HL-60/S4 treated with retinoic acid at 250 ng/mL for 4 days and 3 days (cell line): Measurements from ENCODE around the gene ATP1A4.
"Not testable (repeated sequence)": the region's sequence is repeated elsewhere in the genome, so short reads cannot be mapped to it uniquely, and the experiment has no call there.

Source experiments
- in situ Hi-C: fragments of 300-500 bp; cut with MboI; formaldehyde crosslinking; loops from 2 replicates; pipeline ENCODE4 v1.7.0; 2022; ENCODE audit warnings: low sequenced_read_pairs

Gene ATP1A4

DNA sequence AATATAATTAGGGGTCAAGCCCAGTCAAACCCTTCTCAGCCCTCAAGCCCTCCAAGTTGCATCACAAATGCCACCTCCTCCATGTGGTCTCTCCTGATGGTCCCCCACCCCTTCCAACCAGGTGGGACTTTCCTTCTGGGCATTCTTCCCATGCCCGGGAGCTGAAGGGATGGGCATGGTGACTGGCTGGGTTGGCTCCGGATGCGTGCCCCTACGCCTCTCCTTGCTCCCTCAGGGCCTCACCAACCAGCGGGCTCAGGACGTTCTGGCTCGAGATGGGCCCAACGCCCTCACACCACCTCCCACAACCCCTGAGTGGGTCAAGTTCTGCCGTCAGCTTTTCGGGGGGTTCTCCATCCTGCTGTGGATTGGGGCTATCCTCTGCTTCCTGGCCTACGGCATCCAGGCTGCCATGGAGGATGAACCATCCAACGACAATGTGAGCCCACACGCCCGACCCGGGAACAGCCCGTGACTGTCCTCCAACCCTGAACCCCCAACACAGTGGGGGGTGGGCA is 28.4 kb upstream of the ATP1A4 start:
- in situ Hi-C loops: no loop called here

DNA sequence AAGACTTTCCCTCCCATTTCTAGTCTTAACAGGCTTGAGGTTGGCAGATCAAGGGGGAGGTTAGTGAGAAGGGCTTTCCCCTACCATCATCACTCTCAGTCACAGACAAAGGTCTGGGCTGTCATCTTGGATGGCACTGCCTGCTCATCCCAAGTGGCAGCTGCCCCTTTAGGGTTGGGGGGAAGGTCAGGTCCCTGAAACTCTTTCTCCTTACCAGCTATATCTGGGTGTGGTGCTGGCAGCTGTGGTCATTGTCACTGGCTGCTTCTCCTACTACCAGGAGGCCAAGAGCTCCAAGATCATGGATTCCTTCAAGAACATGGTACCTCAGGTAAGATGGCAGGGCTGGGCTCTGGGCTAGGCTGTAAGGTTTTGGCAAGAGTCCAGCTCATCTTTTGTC is 27.7 kb upstream of the ATP1A4 start:
- in situ Hi-C loops: no loop called here

DNA sequence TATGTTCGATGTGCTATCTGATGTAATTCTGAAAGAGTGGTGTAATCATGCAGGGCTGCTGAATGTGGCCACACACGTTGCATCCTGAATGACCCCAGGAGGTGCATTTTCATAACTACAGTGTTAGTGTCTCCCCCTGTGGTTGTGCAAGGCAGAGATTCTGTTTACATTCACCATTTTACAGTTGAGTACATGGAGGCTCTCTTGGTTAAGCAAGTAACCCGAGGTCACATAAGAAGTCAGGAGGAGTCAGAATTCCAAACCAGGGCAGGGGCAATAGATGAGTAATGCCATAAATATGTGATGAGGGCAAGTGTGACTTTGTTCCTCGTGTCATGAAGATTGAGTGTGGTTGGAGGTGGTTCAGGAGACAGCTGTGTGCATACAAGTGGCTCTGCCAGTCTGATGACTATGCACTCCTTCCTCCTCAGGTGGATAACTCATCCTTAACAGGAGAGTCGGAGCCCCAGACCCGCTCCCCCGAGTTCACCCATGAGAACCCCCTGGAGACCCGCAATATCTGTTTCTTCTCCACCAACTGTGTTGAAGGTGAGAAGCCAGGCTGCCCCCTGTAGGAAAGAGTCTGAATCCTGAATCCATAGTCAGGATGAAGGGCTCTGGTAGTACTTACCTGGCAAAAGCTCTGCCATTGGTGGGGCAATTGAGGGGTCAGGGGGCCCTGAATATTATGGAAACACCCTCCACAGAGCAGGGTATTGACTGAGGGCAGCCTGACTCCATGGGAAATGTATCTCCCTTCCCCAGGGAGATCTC is 26.5 kb upstream of the ATP1A4 start:
- in situ Hi-C loops: no loop called here

DNA sequence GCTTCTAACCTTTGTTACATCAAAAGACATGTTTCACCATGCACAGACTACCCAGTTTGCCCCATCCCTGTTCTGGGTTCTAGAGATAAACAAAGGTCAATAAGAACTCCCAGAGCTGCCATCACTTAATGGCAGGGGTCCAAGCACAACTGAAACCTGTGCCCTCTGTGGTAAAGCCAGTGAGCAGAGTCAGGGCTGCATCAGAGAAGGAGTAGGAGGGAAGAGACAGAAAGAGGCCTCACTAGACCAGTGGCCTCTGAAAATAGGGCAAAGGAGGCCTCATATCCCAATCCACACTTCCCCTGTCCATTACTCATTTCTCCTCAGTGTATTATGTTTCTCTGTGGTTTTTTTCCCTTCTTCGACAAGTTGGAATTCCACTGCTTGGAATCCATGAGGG is 25.7 kb upstream of the ATP1A4 start:
- in situ Hi-C loops: no loop called here

DNA sequence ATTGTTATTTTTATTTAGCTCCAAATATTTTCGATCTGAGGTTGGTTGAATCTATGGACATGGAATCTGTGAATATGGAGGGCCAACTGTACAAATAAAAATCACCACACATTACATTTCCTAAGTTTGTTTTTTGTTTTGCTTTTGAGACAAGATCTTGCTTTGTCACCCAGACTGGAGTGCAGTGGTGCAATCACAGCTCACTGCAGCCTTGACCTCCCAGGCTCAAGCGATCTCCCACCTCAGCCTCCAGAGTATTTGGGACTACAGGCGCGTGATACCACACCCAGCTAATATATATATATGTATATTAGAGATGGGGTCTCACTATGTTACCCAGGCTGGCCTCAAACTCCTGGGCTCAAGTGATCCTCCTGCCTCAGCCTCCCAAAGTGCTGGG is 25.1 kb upstream of the ATP1A4 start:
- in situ Hi-C loops: not testable (repeated sequence)

DNA sequence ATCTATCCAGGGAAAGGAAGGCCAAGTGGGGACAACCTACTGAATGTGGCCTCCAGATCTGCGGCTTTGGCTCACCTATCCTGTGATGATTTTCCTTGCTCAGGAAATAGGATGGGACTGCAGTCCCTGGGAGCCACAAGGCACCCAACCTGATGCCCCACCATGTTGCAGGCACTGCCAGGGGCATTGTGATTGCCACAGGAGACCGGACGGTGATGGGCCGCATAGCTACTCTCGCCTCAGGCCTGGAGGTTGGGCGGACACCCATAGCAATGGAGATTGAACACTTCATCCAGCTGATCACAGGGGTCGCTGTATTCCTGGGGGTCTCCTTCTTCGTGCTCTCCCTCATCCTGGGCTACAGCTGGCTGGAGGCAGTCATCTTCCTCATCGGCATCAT is 24.0 kb upstream of the ATP1A4 start:
- in situ Hi-C loops: no loop called here

DNA sequence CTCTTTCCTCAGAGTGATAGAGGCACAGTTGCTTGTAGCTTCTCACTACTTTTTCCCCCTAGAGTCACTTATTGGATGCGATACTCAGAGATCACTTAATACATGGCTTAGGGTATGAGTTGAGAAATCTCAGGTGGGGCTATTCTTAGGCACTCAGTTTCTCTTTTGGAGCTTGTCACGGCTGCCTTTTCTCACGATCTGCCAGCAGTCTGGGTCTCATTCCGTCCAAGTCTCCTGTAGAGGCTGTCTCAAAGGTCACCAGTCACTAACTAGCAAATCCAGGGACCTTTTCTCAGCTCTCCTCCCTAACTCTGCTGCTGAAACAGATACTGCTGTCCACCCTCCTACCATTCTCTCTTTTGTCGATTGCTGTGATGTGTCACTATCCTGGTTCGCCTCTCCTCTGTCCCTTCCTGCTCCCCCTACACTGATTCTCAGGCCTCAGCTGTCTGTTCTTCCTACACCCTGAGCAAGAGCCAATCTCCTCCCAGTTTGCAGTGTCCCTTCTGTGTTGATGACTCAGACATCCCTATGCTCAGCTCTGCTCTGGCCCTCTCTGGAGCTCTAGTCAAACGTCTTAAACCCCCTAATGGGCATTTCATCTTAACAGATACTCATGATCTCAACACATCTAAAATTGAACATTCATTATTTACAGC is 23.4 kb upstream of the ATP1A4 start:
- in situ Hi-C loops: no loop called here

DNA sequence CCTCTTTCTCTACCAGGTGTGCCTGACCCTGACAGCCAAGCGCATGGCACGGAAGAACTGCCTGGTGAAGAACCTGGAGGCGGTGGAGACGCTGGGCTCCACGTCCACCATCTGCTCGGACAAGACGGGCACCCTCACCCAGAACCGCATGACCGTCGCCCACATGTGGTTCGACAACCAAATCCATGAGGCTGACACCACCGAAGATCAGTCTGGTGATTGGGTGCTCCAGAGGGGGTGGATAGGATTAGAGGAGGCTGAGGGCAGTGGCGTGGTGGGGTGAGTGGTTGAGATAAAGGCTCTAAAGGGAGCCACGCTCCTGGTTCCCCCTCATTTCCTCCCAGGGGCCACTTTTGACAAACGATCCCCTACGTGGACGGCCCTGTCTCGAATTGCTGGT is 22.8 kb upstream of the ATP1A4 start:
- in situ Hi-C loops: no loop called here

DNA sequence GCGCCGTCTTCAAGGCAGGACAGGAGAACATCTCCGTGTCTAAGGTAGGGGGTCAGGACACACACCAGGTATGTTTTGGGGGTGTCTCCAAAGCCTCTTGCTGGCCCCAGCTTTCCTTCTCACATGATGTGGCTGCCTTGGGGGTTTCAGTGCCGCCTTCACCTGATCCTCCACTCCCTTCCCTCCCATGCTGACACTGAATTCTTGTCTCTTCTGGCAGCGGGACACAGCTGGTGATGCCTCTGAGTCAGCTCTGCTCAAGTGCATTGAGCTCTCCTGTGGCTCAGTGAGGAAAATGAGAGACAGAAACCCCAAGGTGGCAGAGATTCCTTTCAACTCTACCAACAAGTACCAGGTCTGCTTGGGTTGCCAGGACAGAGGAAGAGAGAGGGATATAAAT is 22.4 kb upstream of the ATP1A4 start:
- in situ Hi-C loops: no loop called here

DNA sequence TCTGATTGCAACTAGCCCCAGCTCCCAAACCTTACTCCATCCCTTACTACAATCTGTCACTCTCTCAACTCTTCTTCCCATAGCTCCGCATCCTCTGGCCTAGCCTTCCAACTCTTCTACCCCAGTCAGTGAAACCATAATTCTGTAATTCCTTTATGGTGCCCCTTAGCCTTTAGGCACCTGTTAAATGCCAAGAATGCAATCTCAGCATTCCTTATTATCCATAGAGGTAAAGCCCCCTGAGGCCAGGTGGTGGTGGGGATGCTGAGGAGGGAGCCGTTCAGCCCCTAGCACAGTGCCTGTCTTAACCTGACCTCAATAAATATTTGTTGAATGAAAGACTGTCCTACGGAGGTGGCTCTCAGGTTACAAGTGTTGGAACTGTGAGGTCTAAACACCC is 21.8 kb upstream of the ATP1A4 start:
- in situ Hi-C loops: no loop called here

DNA sequence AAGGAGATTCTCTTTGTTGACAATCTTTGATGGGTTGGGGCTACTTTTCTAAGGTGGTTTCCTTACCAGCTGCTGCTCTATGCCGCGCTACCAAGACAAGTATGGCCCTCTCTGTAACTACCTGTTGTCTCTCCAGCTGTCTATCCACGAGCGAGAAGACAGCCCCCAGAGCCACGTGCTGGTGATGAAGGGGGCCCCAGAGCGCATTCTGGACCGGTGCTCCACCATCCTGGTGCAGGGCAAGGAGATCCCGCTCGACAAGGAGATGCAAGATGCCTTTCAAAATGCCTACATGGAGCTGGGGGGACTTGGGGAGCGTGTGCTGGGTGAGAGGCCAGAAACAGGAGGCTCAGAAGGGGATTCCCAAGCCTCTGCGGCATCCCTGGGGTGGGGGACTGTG is 21.4 kb upstream of the ATP1A4 start:
- in situ Hi-C loops: no loop called here

DNA sequence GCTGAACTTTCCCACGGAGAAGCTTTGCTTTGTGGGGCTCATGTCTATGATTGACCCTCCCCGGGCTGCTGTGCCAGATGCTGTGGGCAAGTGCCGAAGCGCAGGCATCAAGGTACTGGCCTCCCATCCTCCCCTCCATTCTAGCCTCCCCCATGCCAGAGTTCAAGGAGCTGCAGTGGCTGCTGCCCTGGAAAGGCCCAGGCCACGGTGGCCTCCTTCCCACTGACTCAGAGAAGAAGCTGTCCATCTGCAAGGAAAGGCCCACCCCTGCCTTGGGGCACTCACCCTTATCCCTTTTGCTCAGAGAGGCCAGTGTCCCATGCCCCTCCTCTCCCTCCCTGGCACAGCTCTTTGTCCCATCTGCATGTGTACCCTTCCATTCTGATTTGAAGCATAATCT is 20.9 kb upstream of the ATP1A4 start:
- in situ Hi-C loops: no loop called here

DNA sequence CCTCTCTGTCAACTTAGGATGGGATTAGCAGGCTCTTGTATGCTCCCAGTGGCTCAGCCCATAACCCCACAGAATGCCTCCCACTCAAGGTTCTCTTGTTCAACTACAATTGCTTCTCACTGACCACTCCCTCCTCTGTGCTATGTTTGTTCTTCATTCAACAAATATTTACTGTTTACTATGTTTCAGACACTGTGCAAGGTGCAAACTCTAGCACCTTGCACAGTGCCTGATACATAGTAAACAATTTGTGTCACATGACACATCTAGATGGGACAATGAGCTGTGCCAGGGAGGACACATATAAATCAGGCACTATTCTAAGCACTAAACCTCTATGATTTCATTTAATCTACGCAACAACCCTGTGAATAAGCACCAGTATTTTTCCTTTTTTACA is 20.5 kb upstream of the ATP1A4 start:
- in situ Hi-C loops: no loop called here

DNA sequence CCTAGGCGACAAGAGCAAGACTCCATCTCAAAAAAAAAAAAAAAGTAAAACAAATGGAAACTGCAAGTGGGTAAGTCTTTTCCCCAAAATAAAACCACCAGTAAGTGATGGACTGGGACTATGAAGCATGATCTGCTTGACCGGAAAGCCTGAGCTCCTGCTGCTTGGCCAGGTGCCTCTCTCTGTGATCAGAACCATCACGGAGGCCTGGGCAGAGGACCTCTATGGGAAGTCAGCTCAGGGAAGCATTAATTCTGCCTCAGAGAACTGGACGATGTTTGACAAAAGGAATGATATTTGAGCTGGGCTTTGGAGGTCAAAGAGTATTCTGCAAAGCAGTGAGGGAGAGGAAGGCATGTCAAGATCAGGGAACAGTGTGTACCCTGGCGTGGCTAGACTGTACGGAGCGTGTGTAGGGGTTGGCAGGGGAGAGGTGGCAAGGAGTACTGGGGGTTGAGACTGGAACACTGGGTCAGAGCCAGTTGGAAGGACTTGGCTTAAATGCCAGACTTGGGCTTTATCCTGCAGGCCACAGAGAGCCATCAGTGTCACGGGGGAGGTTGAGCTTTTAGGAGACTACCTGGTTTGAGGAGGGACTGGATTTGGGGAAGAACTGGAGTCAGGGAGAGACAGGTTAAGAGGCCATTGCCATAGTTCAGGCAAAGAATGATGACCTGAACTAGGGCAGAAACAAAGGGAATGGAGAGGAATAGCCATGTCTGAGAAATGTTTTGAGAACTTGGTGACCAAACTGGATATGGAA is 19.4 kb upstream of the ATP1A4 start:
- in situ Hi-C loops: no loop called here

DNA sequence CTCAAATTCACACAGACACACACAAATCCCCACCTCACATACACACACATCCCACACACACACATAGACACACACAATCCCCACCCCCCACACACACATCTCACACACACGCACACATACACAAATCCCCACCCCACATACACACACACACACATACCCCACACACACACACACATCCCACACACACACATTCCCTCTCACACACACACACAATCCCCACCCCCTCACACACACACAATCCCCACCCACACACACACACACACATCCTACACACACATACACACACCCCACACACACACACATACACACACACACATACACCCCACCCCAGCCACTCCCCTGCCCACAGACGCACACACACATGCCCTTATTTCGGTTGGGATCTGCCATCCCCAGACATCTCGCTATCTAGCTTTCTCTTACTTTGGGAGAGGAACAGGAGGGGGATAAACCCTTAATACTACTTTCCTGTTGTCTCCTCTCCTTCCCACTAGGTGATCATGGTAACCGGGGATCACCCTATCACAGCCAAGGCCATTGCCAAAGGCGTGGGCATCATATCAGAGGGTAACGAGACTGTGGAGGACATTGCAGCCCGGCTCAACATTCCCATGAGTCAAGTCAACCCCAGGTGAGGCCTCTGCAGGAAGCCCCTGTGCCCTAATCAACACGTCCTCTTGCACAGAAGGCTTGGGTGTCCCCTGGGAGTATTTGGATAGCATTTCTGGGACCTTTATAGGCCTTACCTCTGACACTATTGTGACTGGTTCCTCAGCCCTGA is 17.2 kb upstream of the ATP1A4 start:
- in situ Hi-C loops: no loop called here

DNA sequence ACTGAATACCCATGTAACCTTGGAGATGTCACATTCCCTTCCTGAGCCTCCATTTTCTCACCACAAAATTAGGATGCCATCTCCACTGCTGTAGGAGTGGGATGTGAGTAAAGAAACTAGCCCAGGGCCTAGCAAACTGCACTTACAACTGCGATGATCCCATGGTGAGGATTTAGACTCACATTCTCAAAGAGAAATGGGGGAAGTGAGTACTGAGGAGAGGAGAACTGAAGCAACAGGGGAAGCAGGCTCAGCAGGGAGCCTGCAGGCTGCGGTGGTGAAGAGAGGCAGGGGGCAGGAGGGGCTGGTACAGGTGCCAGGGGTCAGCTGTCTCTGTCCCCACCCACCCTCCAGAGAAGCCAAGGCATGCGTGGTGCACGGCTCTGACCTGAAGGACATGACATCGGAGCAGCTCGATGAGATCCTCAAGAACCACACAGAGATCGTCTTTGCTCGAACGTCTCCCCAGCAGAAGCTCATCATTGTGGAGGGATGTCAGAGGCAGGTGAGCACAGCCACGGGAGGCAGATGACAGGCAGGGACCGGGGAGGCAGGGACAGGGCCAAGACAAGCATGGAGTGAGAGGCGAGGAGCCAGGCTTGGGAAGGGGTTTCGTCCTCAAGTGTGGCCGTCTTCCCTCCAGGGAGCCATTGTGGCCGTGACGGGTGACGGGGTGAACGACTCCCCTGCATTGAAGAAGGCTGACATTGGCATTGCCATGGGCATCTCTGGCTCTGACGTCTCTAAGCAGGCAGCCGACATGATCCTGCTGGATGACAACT is 16.4 kb upstream of the ATP1A4 start:
- in situ Hi-C loops: no loop called here

DNA sequence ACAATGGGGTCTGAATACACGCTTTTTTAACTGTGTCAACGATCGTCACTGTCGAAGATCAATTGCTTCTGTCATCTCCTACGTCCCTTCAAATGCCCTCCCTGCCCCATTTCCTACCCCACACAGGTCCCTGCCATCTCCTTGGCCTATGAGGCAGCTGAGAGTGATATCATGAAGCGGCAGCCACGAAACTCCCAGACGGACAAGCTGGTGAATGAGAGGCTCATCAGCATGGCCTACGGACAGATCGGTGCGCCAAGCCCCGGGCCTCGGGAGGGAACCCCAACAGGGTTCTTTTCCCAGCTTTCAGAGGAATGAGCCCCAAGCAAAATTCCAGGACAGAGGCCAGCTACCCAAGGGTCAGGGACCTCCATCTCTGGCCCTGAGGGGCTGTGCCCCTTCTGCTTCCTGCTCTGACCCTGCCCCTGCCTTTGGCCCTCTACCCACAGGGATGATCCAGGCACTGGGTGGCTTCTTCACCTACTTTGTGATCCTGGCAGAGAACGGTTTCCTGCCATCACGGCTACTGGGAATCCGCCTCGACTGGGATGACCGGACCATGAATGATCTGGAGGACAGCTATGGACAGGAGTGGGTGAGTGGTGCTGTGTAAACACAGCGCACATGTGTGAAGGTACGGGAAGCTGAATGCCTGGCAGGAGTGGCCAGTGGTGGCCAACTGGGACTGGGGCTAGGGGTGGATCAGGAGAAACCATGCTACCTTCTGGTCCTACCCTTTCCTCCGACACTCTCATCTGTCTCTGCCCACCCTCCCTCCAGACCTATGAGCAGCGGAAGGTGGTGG is 15.1 kb upstream of the ATP1A4 start:
- in situ Hi-C loops: no loop called here

DNA sequence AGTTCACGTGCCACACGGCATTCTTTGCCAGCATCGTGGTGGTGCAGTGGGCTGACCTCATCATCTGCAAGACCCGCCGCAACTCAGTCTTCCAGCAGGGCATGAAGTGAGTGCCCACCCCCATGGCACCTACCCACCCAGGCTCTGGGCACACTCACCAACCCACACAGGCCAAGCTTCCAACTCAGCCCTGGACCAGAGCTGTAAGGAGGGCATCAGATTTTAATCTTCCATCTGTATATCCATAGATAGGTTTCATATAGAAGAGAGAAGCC is 14.5 kb upstream of the ATP1A4 start:
- in situ Hi-C loops: no loop called here

DNA sequence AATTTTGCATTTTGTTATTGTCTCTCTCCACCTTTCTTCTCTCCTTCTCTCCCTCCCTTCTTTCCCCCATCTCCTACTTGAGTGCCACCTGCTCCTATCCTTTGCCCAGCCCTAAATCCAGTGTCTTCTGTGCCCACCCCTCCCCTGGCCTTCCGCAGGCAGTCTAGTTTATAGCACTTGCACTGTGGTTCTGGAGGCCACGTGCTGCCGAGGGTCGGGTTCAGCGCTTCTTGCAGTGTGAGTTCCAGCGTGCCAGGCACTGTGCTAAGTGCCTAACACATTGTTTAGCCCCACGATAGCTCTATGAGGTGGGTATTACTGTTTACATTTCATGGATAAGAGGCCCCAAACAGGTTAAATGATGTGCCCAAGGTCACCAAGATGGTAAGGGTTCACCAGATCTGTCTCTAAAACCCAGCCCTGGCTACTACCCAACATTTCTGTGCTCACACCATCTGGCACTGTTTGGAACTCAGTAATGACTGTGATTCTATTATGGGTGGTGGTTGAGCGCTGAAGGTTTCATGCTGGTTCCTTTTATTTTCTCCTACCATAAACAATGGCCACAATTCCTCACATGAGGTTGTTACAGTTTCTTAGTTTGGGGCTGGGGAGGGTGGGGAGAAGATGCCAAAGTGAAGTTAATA is 14.1 kb upstream of the ATP1A4 start:
- in situ Hi-C loops: no loop called here
